ENCODE results near the gene SNTG2.

DNA sequence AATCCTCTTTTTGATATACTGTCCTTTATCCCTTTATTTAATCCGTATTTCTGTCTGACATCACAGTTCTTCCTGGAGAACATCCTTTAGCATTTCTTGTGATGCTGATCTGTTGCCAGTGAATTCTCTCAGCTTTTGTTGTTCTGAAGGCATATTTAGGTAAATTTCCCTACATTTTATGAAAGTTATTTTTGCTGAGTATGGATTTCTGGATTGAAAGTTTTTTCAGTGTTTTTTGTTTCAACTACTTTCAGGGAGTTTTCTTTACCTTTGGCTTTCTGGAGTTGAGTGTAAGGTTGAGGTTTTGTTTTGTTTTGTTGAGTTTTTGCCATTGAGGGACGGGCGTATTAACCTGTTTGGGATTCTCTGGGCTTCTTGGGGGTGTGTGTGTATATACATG is 22.5 kb downstream of the SNTG2 start:
- no peak for TF ChIP-seq CTCF (conservative IDR thresholded peaks at IDR 0.05; ENCODE audit: low read length)
- no peak for TF ChIP-seq EZH2phosphoT487 (IDR thresholded peaks at IDR 0.05; ENCODE audit: borderline replicate concordance)
